HCT116 (cell line): ENCODE data around the gene MAP9. TPM values are rescaled to one million over a fixed set of nuclear protein-coding genes. Genes with fewer than 3 reads are reported as not detected.

ENCODE experiments used
- ATAC-seq: fragments of 200-7000 bp; cut with Tn5 transposase; 2 replicates; pipeline ENCODE4 v1.9.1; 2020; ENCODE audit warnings: mild to moderate bottlenecking, moderate library complexity
- BruUV-seq: library from RNA; stranded (reverse); fragments of 400-500 nt; replicated peaks from 2 replicates; lab custom pipeline; 2021; lab: Mats Ljungman, UMichigan
- CTCF ChIA-PET: fragments of 300-600 bp; sonication (Branson Sonifier 250); formaldehyde crosslinking; loops from one replicate; lab custom pipeline; 2021; ENCODE audit warnings: antibody characterized with exemption; lab: Charles Lee
- POLR2A ChIA-PET: fragments of 300-600, 350-600 bp; sonication (Branson Sonifier 250); formaldehyde crosslinking; loops from one replicate; lab custom pipeline; 2021; ENCODE audit warnings: antibody characterized with exemption; lab: Charles Lee
- RAD21 ChIA-PET, 2 experiments: fragments of 300-600 bp; sonication (Branson Sonifier 250); formaldehyde crosslinking; loops; one replicate each; lab custom pipeline; 2023; ENCODE audit warnings: low total read pairs in 2 of 2; ENCODE audit not compliant: uncharacterized antibody in 2 of 2, unreplicated experiment in 2 of 2, low non-redundant PET in 1 of 2; lab: Charles Lee
- DNase-seq: peaks from one replicate; pipeline ENCODE4 v3.0.0-alpha.2; 2010; ENCODE audit warnings: low read depth, low spot score
- H2AFZ ChIP-seq: fragments of 200-600 bp; shearing (Covaris generic), sonication (generic); 2 replicates; pipeline ENCODE4 v1.6.1; 2017; ENCODE audit warnings: low read depth, mixed run types, mixed read lengths, antibody characterized with exemption, low read length; ENCODE audit not compliant: poor library complexity, severe bottlenecking
- H3K27ac ChIP-seq: 2 replicates; pipeline ENCODE4 v1.5.1; 2012; ENCODE audit warnings: low read depth, low read length
- H3K27me3 ChIP-seq: fragments of 200-600 bp; sonication (generic); 2 replicates; pipeline ENCODE4 v1.6.1; 2016; ENCODE audit warnings: mixed run types, low read length, mixed read lengths; ENCODE audit not compliant: insufficient read depth
- H3K36me3 ChIP-seq, 2 experiments: fragments of 200-500 bp in 1 of 2; fragments of 200-600 bp in 1 of 2; sonication (Bioruptor generic) in 1 of 2; sonication (generic) in 1 of 2; 2 replicates each; pipeline versions ENCODE4 v1.5.1 to v1.6.1; 2014 to 2016; ENCODE audit warnings: low read length in 2 of 2, inconsistent platforms in 1 of 2, mixed read lengths in 1 of 2, mixed run types in 1 of 2; ENCODE audit not compliant: insufficient read depth in 2 of 2, control insufficient read depth in 1 of 2
- H3K4me1 ChIP-seq, 2 experiments: fragments of 200-600 bp in 1 of 2; sonication (generic) in 1 of 2; 2 replicates each; pipeline versions ENCODE4 v1.5.1 to v1.6.1; 2012 to 2017; ENCODE audit warnings: low read length in 2 of 2, inconsistent platforms in 1 of 2, mild to moderate bottlenecking in 1 of 2, mixed read lengths in 1 of 2, mixed run types in 1 of 2, moderate library complexity in 1 of 2; ENCODE audit not compliant: insufficient read depth in 2 of 2, control insufficient read depth in 1 of 2
- H3K4me2 ChIP-seq: fragments of 200-600 bp; sonication (generic); 2 replicates; pipeline ENCODE4 v1.6.1; 2017; ENCODE audit warnings: mixed run types, low read length, mixed read lengths
- H3K4me3 ChIP-seq, 2 experiments: fragments of 200-600 bp in 1 of 2; sonication (generic) in 1 of 2; replicated peaks in 1 of 2; 2 replicates each; pipeline ENCODE4 v1.5.1; 2011 to 2016; ENCODE audit warnings: low read length in 2 of 2, control low read depth in 1 of 2, low read depth in 1 of 2, mild to moderate bottlenecking in 1 of 2, mixed read lengths in 1 of 2, mixed run types in 1 of 2
- H3K79me2 ChIP-seq: fragments of 200-600 bp; sonication (generic); 2 replicates; pipeline ENCODE4 v1.6.1; 2017; ENCODE audit warnings: mild to moderate bottlenecking, mixed run types, low read length, moderate library complexity, mixed read lengths; ENCODE audit not compliant: insufficient read depth
- H3K9ac ChIP-seq: fragments of 200-600 bp; sonication (generic); 2 replicates; pipeline ENCODE4 v1.6.1; 2016; ENCODE audit warnings: low read length, mixed read lengths
- H3K9me2 ChIP-seq: fragments of 200-600 bp; sonication (generic), shearing (Covaris generic); 2 replicates; pipeline ENCODE4 v1.6.1; 2017; ENCODE audit warnings: mixed run types, mild to moderate bottlenecking, moderate library complexity; ENCODE audit not compliant: insufficient read depth
- H3K9me3 ChIP-seq, 2 experiments: fragments of 200-500 bp in 1 of 2; fragments of 200-600 bp in 1 of 2; sonication (Bioruptor generic) in 1 of 2; sonication (generic) in 1 of 2; 2 replicates each; pipeline ENCODE4 v1.6.1; 2014 to 2017; ENCODE audit warnings: low read length in 2 of 2, mixed read lengths in 2 of 2, inconsistent platforms in 1 of 2, low read depth in 1 of 2, mild to moderate bottlenecking in 1 of 2, mixed run types in 1 of 2, moderate library complexity in 1 of 2; ENCODE audit not compliant: control insufficient read depth in 1 of 2, insufficient read depth in 1 of 2
- H4K20me1 ChIP-seq: fragments of 200-600 bp; sonication (generic), shearing (Covaris generic); 2 replicates; pipeline ENCODE4 v1.6.1; 2017; ENCODE audit warnings: mixed run types, mild to moderate bottlenecking, moderate library complexity; ENCODE audit not compliant: insufficient read depth
- CBX3 ChIP-seq: IDR thresholded peaks from 2 replicates; pipeline ENCODE4 v1.6.1; 2012; ENCODE audit warnings: low read depth
- CEBPB ChIP-seq: IDR thresholded peaks from 2 replicates; pipeline ENCODE4 v1.6.1; 2012; ENCODE audit warnings: low read depth
- EGR1 ChIP-seq: IDR thresholded peaks from 2 replicates; pipeline ENCODE4 v1.6.1; 2012; ENCODE audit warnings: low read depth
- ELF1 ChIP-seq: IDR thresholded peaks from 2 replicates; pipeline ENCODE4 v1.6.1; 2012; ENCODE audit warnings: low read depth, borderline replicate concordance
- EZH2 ChIP-seq: fragments of 200-600 bp; sonication (generic); IDR thresholded peaks from 2 replicates; pipeline ENCODE4 v1.6.1; 2017; ENCODE audit warnings: antibody characterized with exemption, mixed run types
- FOSL1 ChIP-seq: IDR thresholded peaks from 2 replicates; pipeline ENCODE4 v1.6.1; 2012; ENCODE audit warnings: low read depth
- JUND ChIP-seq: IDR thresholded peaks from 2 replicates; pipeline ENCODE4 v1.6.1; 2012
- POLR2A ChIP-seq: IDR thresholded peaks from 2 replicates; pipeline ENCODE4 v1.7.0; 2011; ENCODE audit warnings: borderline replicate concordance; ENCODE audit not compliant: insufficient read depth, insufficient read length; ENCODE audit errors: extremely low read depth
- POLR2AphosphoS5 ChIP-seq: IDR thresholded peaks from 2 replicates; pipeline ENCODE4 v1.6.1; 2011; ENCODE audit warnings: mild to moderate bottlenecking, low read depth, low read length, moderate library complexity
- SIN3A ChIP-seq: IDR thresholded peaks from 2 replicates; pipeline ENCODE4 v1.6.1; 2012; ENCODE audit warnings: low read depth
- SP1 ChIP-seq: IDR thresholded peaks from 2 replicates; pipeline ENCODE4 v1.6.1; 2012; ENCODE audit warnings: low read depth
- SRF ChIP-seq: IDR thresholded peaks from 2 replicates; pipeline ENCODE4 v1.6.1; 2012; ENCODE audit warnings: low read depth
- TCF7L2 ChIP-seq: IDR thresholded peaks from 2 replicates; pipeline ENCODE4 v1.7.0; 2011; ENCODE audit warnings: borderline replicate concordance, inconsistent platforms; ENCODE audit not compliant: insufficient read depth, insufficient read length; ENCODE audit errors: extremely low read depth
- ZFX ChIP-seq: fragments of 450-650 bp; IDR thresholded peaks from 2 replicates; pipeline ENCODE4 v1.6.1; 2017
- intact Hi-C: fragments of 100-400 bp; cut with micrococcal nuclease; formaldehyde crosslinking; loops from 2 replicates; pipeline ENCODE4 v1.10.0; 2022
- total RNA-seq: library from RNA; stranded (reverse); gene quantifications from one replicate; pipeline ENCODE4 v1.2.1, GENCODE V29; 2021; ENCODE audit not compliant: unreplicated experiment
- TF ChIP-seq, protein P1 (sequence below), 3 experiments: fragments of 200-600 bp in 1 of 3; sonication (generic) in 1 of 3; IDR thresholded peaks in 2 of 3; conservative IDR thresholded peaks in 1 of 3; 2 replicates each; pipeline ENCODE4 v1.5.1; 2012 to 2017; ENCODE audit warnings: low read depth in 2 of 3, low read length in 2 of 3, antibody characterized with exemption in 1 of 3, borderline replicate concordance in 1 of 3, control low read depth in 1 of 3, mild to moderate bottlenecking in 1 of 3, mixed read lengths in 1 of 3, mixed run types in 1 of 3, moderate library complexity in 1 of 3; ENCODE audit not compliant: insufficient read depth in 1 of 3
- TF ChIP-seq, protein P2 (sequence below): IDR thresholded peaks from 2 replicates; pipeline ENCODE4 v1.6.1; 2012
- TF ChIP-seq, protein P3 (sequence below): IDR thresholded peaks from 2 replicates; pipeline ENCODE4 v1.6.1; 2011; ENCODE audit warnings: mild to moderate bottlenecking, low read length, moderate library complexity; ENCODE audit not compliant: insufficient replicate concordance; ENCODE audit errors: extremely low read depth
- TF ChIP-seq, protein P4 (sequence below): IDR thresholded peaks from 2 replicates; pipeline ENCODE4 v1.6.1; 2012; ENCODE audit warnings: low read depth

Gene MAP9
- total RNA-seq, 1 experiment from 2014 or later, result 0.32 TPM

DNA sequence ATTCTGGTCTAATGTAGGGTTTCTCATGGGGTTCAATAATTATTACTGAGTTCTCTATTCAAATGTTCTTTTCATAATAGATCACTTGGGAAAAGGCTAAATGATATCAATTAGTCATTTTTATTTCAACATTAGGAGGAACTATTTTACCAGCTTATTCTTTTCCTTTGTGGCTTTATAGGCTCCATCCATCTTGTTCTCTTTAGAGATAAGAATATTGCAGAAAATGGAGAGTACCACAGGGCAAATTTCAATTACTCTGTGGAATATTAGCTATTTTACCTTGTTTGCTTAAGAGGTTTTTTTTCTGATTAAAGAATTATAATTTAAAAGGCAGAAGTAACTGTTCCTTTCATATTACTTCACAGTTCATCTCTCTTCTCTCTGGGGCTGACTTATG, 55.8 kb downstream of the MAP9 start:
- no peaks in the 10 kb centered on the region for H3K4me1 ChIP-seq
- no peak overlapping the region for H3K4me3 ChIP-seq
- BruUV-seq, result no TSS peak
- ChIA-PET POLR2A (no interaction called here), CTCF (no interaction called here), RAD21 (no interaction called here)
- intact Hi-C loops, result no loop called here
- no peak overlapping the region for H3K4me2 ChIP-seq
- no peaks in the 10 kb centered on the region for H3K9me2 ChIP-seq
- ATAC-seq (no peak), DNase-seq (no peak)
- H3K27me3 ChIP-seq, result no peaks in the 10 kb centered on the region
- H3K36me3 ChIP-seq, result no peaks in the 10 kb centered on the region
- no peak overlapping the region for H2AFZ ChIP-seq
- no peak overlapping the region for H3K27ac ChIP-seq
- TF ChIP-seq, protein P1, sequence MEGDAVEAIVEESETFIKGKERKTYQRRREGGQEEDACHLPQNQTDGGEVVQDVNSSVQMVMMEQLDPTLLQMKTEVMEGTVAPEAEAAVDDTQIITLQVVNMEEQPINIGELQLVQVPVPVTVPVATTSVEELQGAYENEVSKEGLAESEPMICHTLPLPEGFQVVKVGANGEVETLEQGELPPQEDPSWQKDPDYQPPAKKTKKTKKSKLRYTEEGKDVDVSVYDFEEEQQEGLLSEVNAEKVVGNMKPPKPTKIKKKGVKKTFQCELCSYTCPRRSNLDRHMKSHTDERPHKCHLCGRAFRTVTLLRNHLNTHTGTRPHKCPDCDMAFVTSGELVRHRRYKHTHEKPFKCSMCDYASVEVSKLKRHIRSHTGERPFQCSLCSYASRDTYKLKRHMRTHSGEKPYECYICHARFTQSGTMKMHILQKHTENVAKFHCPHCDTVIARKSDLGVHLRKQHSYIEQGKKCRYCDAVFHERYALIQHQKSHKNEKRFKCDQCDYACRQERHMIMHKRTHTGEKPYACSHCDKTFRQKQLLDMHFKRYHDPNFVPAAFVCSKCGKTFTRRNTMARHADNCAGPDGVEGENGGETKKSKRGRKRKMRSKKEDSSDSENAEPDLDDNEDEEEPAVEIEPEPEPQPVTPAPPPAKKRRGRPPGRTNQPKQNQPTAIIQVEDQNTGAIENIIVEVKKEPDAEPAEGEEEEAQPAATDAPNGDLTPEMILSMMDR (IDR thresholded peaks at IDR 0.05 in 2 of 3, conservative IDR thresholded peaks at IDR 0.05 in 1 of 3; ENCODE audit: borderline replicate concordance in 1 of 3, insufficient read depth in 1 of 3, low read depth in 2 of 3, low read length in 2 of 3), result no peak
- no peak for TF ChIP-seq TCF7L2
- TF ChIP-seq, protein P2, sequence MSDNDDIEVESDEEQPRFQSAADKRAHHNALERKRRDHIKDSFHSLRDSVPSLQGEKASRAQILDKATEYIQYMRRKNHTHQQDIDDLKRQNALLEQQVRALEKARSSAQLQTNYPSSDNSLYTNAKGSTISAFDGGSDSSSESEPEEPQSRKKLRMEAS, result no peak
- no peak for TF ChIP-seq ZFX
- TF ChIP-seq POLR2A, result no peak
- TF ChIP-seq POLR2AphosphoS5, result no peak
- no peak for TF ChIP-seq CBX3
- TF ChIP-seq SP1, result no peak
- no peak for TF ChIP-seq CEBPB
- TF ChIP-seq, protein P3, sequence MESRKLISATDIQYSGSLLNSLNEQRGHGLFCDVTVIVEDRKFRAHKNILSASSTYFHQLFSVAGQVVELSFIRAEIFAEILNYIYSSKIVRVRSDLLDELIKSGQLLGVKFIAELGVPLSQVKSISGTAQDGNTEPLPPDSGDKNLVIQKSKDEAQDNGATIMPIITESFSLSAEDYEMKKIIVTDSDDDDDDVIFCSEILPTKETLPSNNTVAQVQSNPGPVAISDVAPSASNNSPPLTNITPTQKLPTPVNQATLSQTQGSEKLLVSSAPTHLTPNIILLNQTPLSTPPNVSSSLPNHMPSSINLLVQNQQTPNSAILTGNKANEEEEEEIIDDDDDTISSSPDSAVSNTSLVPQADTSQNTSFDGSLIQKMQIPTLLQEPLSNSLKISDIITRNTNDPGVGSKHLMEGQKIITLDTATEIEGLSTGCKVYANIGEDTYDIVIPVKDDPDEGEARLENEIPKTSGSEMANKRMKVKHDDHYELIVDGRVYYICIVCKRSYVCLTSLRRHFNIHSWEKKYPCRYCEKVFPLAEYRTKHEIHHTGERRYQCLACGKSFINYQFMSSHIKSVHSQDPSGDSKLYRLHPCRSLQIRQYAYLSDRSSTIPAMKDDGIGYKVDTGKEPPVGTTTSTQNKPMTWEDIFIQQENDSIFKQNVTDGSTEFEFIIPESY, result no peak
- no peak for TF ChIP-seq JUND
- no peak for TF ChIP-seq FOSL1
- TF ChIP-seq, protein P4, sequence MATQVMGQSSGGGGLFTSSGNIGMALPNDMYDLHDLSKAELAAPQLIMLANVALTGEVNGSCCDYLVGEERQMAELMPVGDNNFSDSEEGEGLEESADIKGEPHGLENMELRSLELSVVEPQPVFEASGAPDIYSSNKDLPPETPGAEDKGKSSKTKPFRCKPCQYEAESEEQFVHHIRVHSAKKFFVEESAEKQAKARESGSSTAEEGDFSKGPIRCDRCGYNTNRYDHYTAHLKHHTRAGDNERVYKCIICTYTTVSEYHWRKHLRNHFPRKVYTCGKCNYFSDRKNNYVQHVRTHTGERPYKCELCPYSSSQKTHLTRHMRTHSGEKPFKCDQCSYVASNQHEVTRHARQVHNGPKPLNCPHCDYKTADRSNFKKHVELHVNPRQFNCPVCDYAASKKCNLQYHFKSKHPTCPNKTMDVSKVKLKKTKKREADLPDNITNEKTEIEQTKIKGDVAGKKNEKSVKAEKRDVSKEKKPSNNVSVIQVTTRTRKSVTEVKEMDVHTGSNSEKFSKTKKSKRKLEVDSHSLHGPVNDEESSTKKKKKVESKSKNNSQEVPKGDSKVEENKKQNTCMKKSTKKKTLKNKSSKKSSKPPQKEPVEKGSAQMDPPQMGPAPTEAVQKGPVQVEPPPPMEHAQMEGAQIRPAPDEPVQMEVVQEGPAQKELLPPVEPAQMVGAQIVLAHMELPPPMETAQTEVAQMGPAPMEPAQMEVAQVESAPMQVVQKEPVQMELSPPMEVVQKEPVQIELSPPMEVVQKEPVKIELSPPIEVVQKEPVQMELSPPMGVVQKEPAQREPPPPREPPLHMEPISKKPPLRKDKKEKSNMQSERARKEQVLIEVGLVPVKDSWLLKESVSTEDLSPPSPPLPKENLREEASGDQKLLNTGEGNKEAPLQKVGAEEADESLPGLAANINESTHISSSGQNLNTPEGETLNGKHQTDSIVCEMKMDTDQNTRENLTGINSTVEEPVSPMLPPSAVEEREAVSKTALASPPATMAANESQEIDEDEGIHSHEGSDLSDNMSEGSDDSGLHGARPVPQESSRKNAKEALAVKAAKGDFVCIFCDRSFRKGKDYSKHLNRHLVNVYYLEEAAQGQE, result no peak
- no peak for TF ChIP-seq EGR1
- no peak for TF ChIP-seq ELF1
- no peak for TF ChIP-seq SIN3A
- TF ChIP-seq SRF, result no peak
- TF ChIP-seq EZH2, result no peak
- H3K79me2 ChIP-seq, result no peaks in the 10 kb centered on the region
- no peaks in the 10 kb centered on the region for H3K9me3 ChIP-seq
- no peaks in the 10 kb centered on the region for H4K20me1 ChIP-seq
- H3K9ac ChIP-seq, result no peak overlapping the region
